Measurements from ENCODE around the gene NSG1. TPM values are rescaled to one million over a fixed set of nuclear protein-coding genes. Genes with fewer than 3 reads are reported as not detected.
A peak's percentile ranks its signal among the peaks of the same experiment; 100 is the strongest.

Gene NSG1
- total and polyA plus RNA-seq, 9 donors: 9.9 to 103 (median 39.6) TPM

DNA sequence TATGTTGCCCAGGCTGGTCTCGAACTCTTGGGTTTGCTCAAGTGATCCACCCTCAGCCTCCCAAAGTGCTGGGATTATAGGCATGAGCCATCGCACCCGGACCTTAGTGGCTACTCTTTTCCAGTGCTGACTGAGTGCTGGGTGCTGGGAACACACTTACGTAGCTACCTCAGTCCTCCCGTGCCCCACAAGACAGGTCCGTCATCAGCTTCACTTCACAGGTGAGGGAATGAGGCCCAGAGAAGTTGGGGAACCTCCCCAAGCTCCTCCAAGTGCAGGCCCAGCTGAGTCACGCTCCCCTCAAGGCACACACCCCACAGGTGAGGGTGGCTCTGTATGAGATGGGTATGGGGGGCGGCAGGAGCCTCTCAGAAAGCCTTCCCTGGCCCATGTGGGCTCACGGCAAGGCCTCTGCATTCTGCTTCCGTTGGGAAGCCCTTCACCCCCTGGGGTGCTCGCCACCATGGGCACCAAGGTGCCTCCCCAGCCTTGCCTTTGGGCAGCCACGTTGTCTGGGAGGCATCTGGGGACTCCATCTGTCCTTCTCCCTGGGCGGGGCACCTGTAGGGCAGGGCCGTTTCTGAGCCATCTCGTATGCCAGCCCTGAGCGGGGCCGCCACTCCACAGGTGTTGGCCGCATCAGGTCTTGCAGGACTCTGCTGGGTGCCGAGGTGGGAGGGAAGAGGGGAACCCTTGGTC lies 28.4 kb downstream of the NSG1 start:
- intact Hi-C loops (cut with DNase I): no loop called here
- no peak overlapping the region for H3K27ac ChIP-seq
- H3K27me3 ChIP-seq: no peaks in the 10 kb centered on the region
- no peaks in the 10 kb centered on the region for H3K9me3 ChIP-seq
- TF ChIP-seq POLR2A (IDR thresholded peaks at IDR 0.05): no peak
- no peak for TF ChIP-seq EP300 (IDR thresholded peaks at IDR 0.05)
- TF ChIP-seq, protein P1, sequence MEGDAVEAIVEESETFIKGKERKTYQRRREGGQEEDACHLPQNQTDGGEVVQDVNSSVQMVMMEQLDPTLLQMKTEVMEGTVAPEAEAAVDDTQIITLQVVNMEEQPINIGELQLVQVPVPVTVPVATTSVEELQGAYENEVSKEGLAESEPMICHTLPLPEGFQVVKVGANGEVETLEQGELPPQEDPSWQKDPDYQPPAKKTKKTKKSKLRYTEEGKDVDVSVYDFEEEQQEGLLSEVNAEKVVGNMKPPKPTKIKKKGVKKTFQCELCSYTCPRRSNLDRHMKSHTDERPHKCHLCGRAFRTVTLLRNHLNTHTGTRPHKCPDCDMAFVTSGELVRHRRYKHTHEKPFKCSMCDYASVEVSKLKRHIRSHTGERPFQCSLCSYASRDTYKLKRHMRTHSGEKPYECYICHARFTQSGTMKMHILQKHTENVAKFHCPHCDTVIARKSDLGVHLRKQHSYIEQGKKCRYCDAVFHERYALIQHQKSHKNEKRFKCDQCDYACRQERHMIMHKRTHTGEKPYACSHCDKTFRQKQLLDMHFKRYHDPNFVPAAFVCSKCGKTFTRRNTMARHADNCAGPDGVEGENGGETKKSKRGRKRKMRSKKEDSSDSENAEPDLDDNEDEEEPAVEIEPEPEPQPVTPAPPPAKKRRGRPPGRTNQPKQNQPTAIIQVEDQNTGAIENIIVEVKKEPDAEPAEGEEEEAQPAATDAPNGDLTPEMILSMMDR (IDR thresholded peaks at IDR 0.05): no peak
- no peak overlapping the region for H3K4me3 ChIP-seq
- no peak for DNase-seq
- H3K4me1 ChIP-seq (ENCODE audit: insufficient read depth): no peaks in the 10 kb centered on the region
- no peaks in the 10 kb centered on the region for H3K36me3 ChIP-seq
- 92 to 95% (median 94%) methylated on average over 19 of the region's 19 CpGs for WGBS, 3 donors

DNA sequence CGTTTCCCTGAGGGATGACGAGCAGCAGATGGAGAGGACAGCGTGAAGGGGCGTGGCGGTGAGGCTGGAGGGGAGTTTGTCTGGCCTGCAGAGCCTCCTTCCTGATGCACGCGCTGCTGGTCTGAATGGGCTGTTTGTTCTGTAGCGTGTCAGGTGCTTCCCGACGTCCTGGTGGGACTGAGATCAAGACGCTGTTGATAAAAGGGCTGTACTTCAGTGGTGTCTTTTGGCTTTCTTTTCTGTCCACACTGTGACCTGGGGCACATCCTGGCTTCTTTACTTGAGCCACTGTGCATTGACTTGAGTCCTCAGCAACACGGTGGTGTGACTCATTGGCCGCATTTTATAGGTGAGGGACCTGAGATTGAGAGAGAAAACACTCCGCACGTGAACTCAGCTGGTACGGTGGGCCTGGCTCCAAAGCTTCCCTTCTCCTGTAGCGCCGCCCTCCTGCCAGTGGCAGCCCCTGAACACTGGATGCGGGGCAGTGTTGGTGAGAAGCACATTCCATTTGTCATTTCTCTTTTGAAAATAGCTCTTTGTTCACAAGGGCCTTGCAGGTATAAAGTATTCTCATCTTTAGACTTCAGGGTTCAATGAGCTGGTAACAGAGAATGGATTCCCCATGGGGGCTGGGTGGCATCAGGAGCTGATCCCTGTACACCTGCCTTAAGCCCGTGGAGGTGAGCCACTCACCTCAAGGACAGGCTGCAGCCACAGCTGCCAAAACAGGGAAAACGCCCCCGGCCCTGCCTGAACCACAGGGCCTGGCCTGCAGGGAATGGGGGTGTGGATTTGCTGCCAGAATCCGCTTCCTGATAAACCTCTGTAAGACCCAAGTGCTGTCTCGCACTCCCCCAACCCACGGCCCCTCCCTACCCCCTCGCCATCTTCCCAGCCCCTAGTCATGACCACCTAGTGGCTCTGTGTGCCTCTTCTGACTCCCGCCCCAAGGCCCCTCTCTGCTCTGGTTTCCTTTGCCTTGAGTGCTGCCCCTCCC lies 29.2 kb downstream of the NSG1 start:
- 82 to 88% (median 86%) methylated on average over 27 of the region's 27 CpGs for WGBS, 3 donors
- H3K36me3 ChIP-seq: no peaks in the 10 kb centered on the region
- H3K4me3 ChIP-seq: no peak overlapping the region
- TF ChIP-seq EP300 (IDR thresholded peaks at IDR 0.05): no peak
- no peak for TF ChIP-seq POLR2A (IDR thresholded peaks at IDR 0.05)
- TF ChIP-seq, protein P1 (IDR thresholded peaks at IDR 0.05): no peak
- no peaks in the 10 kb centered on the region for H3K27me3 ChIP-seq
- DNase-seq: no peak
- no peaks in the 10 kb centered on the region for H3K9me3 ChIP-seq
- intact Hi-C loops (cut with DNase I): no loop called here
- no peak overlapping the region for H3K27ac ChIP-seq
- no peaks in the 10 kb centered on the region for H3K4me1 ChIP-seq (ENCODE audit: insufficient read depth)

DNA sequence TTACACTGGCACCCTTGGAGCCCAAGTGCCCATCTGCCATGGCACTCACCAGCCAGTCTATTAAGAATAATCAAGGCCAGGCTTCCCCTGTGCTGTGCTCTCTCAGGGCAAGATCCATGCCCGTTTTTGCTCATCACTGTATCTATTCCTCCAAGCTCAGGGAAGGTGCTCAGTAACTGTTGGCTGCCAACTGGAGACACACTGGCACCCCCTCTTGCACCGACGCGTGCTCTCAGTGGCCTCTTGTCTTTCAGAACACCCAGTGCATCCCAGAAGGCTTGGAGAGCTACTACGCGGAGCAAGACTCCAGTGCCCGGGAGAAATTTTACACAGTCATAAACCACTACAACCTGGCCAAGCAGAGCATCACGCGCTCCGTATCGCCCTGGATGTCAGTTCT lies 30.1 kb downstream of the NSG1 start:
- Histone ChIP-seq H3K4me1 (ENCODE audit: insufficient read depth) (no peaks in the 10 kb centered on the region), H3K27me3 (no peaks in the 10 kb centered on the region), H3K27ac (no peak overlapping the region), H3K4me3 (no peak overlapping the region), H3K36me3 (no peaks in the 10 kb centered on the region), H3K9me3 (no peaks in the 10 kb centered on the region)
- 90 to 93% (median 91%) methylated on average over 11 of the region's 11 CpGs for WGBS, 3 donors
- TF ChIP-seq EP300 (IDR thresholded peaks at IDR 0.05): no peak
- no peak for TF ChIP-seq POLR2A (IDR thresholded peaks at IDR 0.05)
- TF ChIP-seq, protein P1 (IDR thresholded peaks at IDR 0.05): no peak
- no peak for DNase-seq
- intact Hi-C loops (cut with DNase I): no loop called here

DNA sequence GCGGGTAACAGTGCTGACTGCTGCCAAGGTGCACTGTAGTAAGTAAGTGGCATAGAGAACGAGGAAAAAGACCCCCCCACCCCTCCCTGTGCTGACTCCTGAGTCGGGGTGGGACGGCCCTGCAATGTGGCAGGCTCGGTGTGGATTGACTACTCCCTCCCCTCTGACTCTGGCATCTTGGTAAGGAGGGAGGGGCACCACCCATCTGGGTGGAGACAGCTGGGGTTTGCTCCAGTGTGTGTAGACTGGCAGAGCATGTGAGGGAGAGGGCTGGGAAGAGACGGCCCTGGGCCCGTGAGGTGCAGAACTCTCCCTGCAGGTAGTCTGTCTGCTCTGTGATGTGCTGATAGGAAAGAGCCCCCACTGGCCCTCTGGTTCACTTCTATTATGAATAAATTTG lies 31.0 kb downstream of the NSG1 start:
- Histone ChIP-seq H3K4me1 (ENCODE audit: insufficient read depth) (no peaks in the 10 kb centered on the region), H3K4me3 (no peak overlapping the region), H3K27me3 (no peaks in the 10 kb centered on the region), H3K9me3 (no peaks in the 10 kb centered on the region), H3K27ac (no peak overlapping the region), H3K36me3 (no peaks in the 10 kb centered on the region)
- WGBS, 3 donors: 72 to 80% (median 75%) methylated on average over 7 of the region's 7 CpGs
- DNase-seq: peak in 1 of 5 donors; percentile 5
- intact Hi-C loops (cut with DNase I): no loop called here
- TF ChIP-seq POLR2A (IDR thresholded peaks at IDR 0.05): no peak
